IMR-90 (cell line): ENCODE data around the gene SDHB. TPM values are rescaled to one million over a fixed set of nuclear protein-coding genes. Genes with fewer than 3 reads are reported as not detected.

Source experiments
- ATAC-seq: fragments of 200-7000 bp; cut with Tn5 transposase; 2 replicates; pipeline ENCODE4 v1.9.1; 2020; ENCODE audit warnings: low read depth, mild to moderate bottlenecking, moderate library complexity
- BruUV-seq: library from RNA; stranded (reverse); fragments of 400-500 nt; replicated peaks from 2 replicates; lab custom pipeline; 2021; lab: Mats Ljungman, UMichigan
- CTCF ChIA-PET: fragments of 300-600 bp; formaldehyde crosslinking; extraction: SDS; loops from one replicate; lab custom pipeline; 2021; ENCODE audit warnings: antibody characterized with exemption; lab: Yijun Ruan, JAX
- POLR2A ChIA-PET: fragments of 300-600 bp; sonication (Branson Sonifier 250); formaldehyde crosslinking; loops from one replicate; lab custom pipeline; 2022; ENCODE audit warnings: antibody characterized with exemption; ENCODE audit not compliant: unreplicated experiment; lab: Charles Lee
- DNase-seq: peaks from one replicate; pipeline ENCODE4 v3.0.0; 2013
- H2AFZ ChIP-seq: replicated peaks from 2 replicates; pipeline ENCODE3; 2013; ENCODE audit warnings: low read length, mild to moderate bottlenecking; ENCODE audit not compliant: poor library complexity
- H2AK5ac ChIP-seq: 2 replicates; pipeline ENCODE4 v1.6.1; 2013; ENCODE audit warnings: low read depth, low read length, inconsistent platforms
- H2AK9ac ChIP-seq: replicated peaks from 2 replicates; pipeline ENCODE3; 2013; ENCODE audit warnings: mild to moderate bottlenecking, low read depth, low read length, moderate library complexity; ENCODE audit not compliant: poor library complexity
- H2BK120ac ChIP-seq: 2 replicates; pipeline ENCODE4 v1.6.1; 2013; ENCODE audit warnings: low read depth, low read length, inconsistent platforms
- H2BK15ac ChIP-seq: 3 replicates; pipeline ENCODE4 v1.6.1; 2013; ENCODE audit warnings: low read depth, low read length, inconsistent platforms
- H2BK20ac ChIP-seq: 2 replicates; pipeline ENCODE4 v1.6.1; 2013; ENCODE audit warnings: low read depth, mild to moderate bottlenecking, inconsistent platforms, low read length, moderate library complexity
- H2BK5ac ChIP-seq: 2 replicates; pipeline ENCODE4 v1.6.1; 2013; ENCODE audit warnings: mild to moderate bottlenecking, low read depth, low read length, inconsistent platforms; ENCODE audit not compliant: poor library complexity, severe bottlenecking
- H3K14ac ChIP-seq: replicated peaks from 2 replicates; pipeline ENCODE4 v1.6.1; 2013; ENCODE audit warnings: low read depth, low read length, inconsistent platforms
- H3K18ac ChIP-seq: 2 replicates; pipeline ENCODE4 v1.6.1; 2013; ENCODE audit warnings: low read depth, low read length, control low read depth
- H3K23ac ChIP-seq: 2 replicates; pipeline ENCODE4 v1.6.1; 2013; ENCODE audit warnings: low read depth, low read length, inconsistent platforms
- H3K27ac ChIP-seq: 2 replicates; pipeline ENCODE4 v1.5.1; 2013; ENCODE audit warnings: mild to moderate bottlenecking, control low read depth, low read length; ENCODE audit not compliant: insufficient read depth
- H3K27me3 ChIP-seq: 2 replicates; pipeline ENCODE4 v1.6.1; 2013; ENCODE audit warnings: low read length; ENCODE audit not compliant: control insufficient read depth, insufficient read depth
- H3K36me3 ChIP-seq: 2 replicates; pipeline ENCODE4 v1.6.1; 2013; ENCODE audit warnings: low read length, mixed read lengths; ENCODE audit not compliant: control insufficient read depth, insufficient read depth
- H3K4ac ChIP-seq: 2 replicates; pipeline ENCODE4 v1.6.1; 2013; ENCODE audit warnings: low read depth, low read length, inconsistent platforms
- H3K4me1 ChIP-seq: 2 replicates; pipeline ENCODE4 v1.6.1; 2013; ENCODE audit warnings: low read length, mixed read lengths; ENCODE audit not compliant: control insufficient read depth, insufficient read depth
- H3K4me2 ChIP-seq: 2 replicates; pipeline ENCODE4 v1.6.1; 2013; ENCODE audit warnings: low read depth, mild to moderate bottlenecking, control low read depth, low read length, moderate library complexity
- H3K4me3 ChIP-seq: 2 replicates; pipeline ENCODE4 v1.5.1; 2013; ENCODE audit warnings: low read depth, mild to moderate bottlenecking, control low read depth, low read length, moderate library complexity; ENCODE audit not compliant: insufficient read depth
- H3K56ac ChIP-seq: 2 replicates; pipeline ENCODE4 v1.6.1; 2013; ENCODE audit warnings: low read length, inconsistent platforms; ENCODE audit not compliant: insufficient read depth; ENCODE audit errors: extremely low read depth
- H3K79me1 ChIP-seq, 2 experiments: 2 replicates each; pipeline ENCODE4 v1.6.1; 2013; ENCODE audit warnings: low read length in 2 of 2, inconsistent platforms in 1 of 2, low read depth in 1 of 2
- H3K9ac ChIP-seq: 2 replicates; pipeline ENCODE4 v1.6.1; 2013; ENCODE audit warnings: low read depth, low read length, control low read depth
- H3K9me1 ChIP-seq: 2 replicates; pipeline ENCODE4 v1.6.1; 2013; ENCODE audit warnings: low read length, inconsistent platforms; ENCODE audit not compliant: insufficient read depth
- H3K9me3 ChIP-seq: 2 replicates; pipeline ENCODE4 v1.6.1; 2013; ENCODE audit warnings: low read length; ENCODE audit not compliant: control insufficient read depth, insufficient read depth
- H4K20me1 ChIP-seq: 2 replicates; pipeline ENCODE4 v1.6.1; 2013; ENCODE audit warnings: low read length, inconsistent platforms; ENCODE audit not compliant: insufficient read depth
- H4K5ac ChIP-seq: 2 replicates; pipeline ENCODE4 v1.6.1; 2013; ENCODE audit warnings: mild to moderate bottlenecking, low read depth, low read length, control low read depth
- H4K8ac ChIP-seq, 2 experiments: 2 replicates each; pipeline ENCODE4 v1.6.1; 2013; ENCODE audit warnings: low read depth in 2 of 2, low read length in 2 of 2, control low read depth in 1 of 2, inconsistent platforms in 1 of 2
- H4K91ac ChIP-seq: 2 replicates; pipeline ENCODE4 v1.6.1; 2013; ENCODE audit warnings: low read depth, low read length, inconsistent platforms; ENCODE audit not compliant: insufficient read depth
- BHLHE40 ChIP-seq: fragments of 150-350 bp; IDR thresholded peaks from 2 replicates; pipeline ENCODE4 v1.6.1; 2016; ENCODE audit warnings: mild to moderate bottlenecking, low read depth, low read length
- CEBPB ChIP-seq: IDR thresholded peaks from 2 replicates; pipeline ENCODE4 v1.6.1; 2012; ENCODE audit warnings: low read depth, low read length, improper control_type of control experiment
- ELK1 ChIP-seq: fragments of 150-350 bp; IDR thresholded peaks from 2 replicates; pipeline ENCODE4 v1.6.1; 2016; ENCODE audit warnings: low read depth, mild to moderate bottlenecking, low read length, moderate library complexity, borderline replicate concordance
- MAFK ChIP-seq: IDR thresholded peaks from 2 replicates; pipeline ENCODE4 v1.6.1; 2012; ENCODE audit warnings: low read depth, low read length, improper control_type of control experiment
- RAD21 ChIP-seq: IDR thresholded peaks from 2 replicates; pipeline ENCODE4 v1.6.1; 2012; ENCODE audit warnings: low read length, improper control_type of control experiment
- RCOR1 ChIP-seq: IDR thresholded peaks from 2 replicates; pipeline ENCODE4 v1.6.1; 2012; ENCODE audit warnings: mild to moderate bottlenecking, low read length, improper control_type of control experiment; ENCODE audit not compliant: insufficient replicate concordance
- SMC3 ChIP-seq: fragments of 150-350 bp; IDR thresholded peaks from 2 replicates; pipeline ENCODE4 v1.6.1; 2016; ENCODE audit warnings: low read depth, mild to moderate bottlenecking, antibody characterized with exemption, low read length, moderate library complexity
- whole genome bisulfite sequencing, 2 experiments: methylation state at CpG; one replicate each; pipeline versions ENCODE4 v1.1.5 to v1.1.7; 2013; ENCODE audit warnings: missing lambda C conversion rate in 2 of 2; ENCODE audit not compliant: insufficient read length in 1 of 2; ENCODE audit errors: extremely low coverage in 2 of 2; 5-methylcytosine and 5-hydroxymethylcytosine counted together
- dilution Hi-C: fragments of 300-500 bp; cut with HindIII; formaldehyde crosslinking; loops from one replicate; pipeline ENCODE4 v1.14.3; 2018; ENCODE audit warnings: low sequenced_read_pairs; ENCODE audit not compliant: unreplicated experiment
- in situ Hi-C: fragments of 300-500 bp; cut with MboI; formaldehyde crosslinking; loops from 3 replicates; pipeline ENCODE4 v1.14.3; 2019; ENCODE audit warnings: low sequenced_read_pairs, inconsistent platforms, mixed read lengths
- intact Hi-C: fragments of 100-400 bp; cut with micrococcal nuclease; formaldehyde crosslinking; loops from 2 replicates; pipeline ENCODE4 v1.10.0; 2022
- polyA plus RNA-seq, 3 experiments: library from polyadenylated mRNA; depleted of rRNA; stranded (reverse); fragments of >200 nt; gene quantifications; 2 replicates each; pipeline ENCODE4 v1.2.3, GENCODE V29; 2012; ENCODE audit warnings: low replicate concordance in 1 of 3
- total RNA-seq: library from RNA; depleted of rRNA; stranded (reverse); fragments of >200 nt; gene quantifications from 2 replicates; pipeline ENCODE4 v1.2.3, GENCODE V29; 2012
- TF ChIP-seq, protein P1 (sequence below): fragments of 150-350 bp; IDR thresholded peaks from 2 replicates; pipeline ENCODE4 v1.6.1; 2017; ENCODE audit warnings: mild to moderate bottlenecking, antibody characterized with exemption, low read length, low read depth

SDHB gene
- total and polyA plus RNA-seq, 2 of the 4 experiments (the other 2 are of a cell fraction) = 122 to 206 TPM

- Histone ChIP-seq H2AK9ac (no peak overlapping the region), H3K9ac (no peak overlapping the region), H3K56ac (no peak overlapping the region), H3K14ac (no peak overlapping the region), H4K5ac (no peak overlapping the region), H2BK15ac (no peak overlapping the region), H3K4me1 (no peaks in the 10 kb centered on the region), H3K9me1 (no peaks in the 10 kb centered on the region), H3K4me3 (no peak overlapping the region), H3K4me2 (no peak overlapping the region), H3K23ac (no peak overlapping the region), H3K79me1 (no peaks in the 10 kb centered on the region), H2BK5ac (no peak overlapping the region), H4K91ac (no peak overlapping the region), H3K18ac (no peak overlapping the region), H2AFZ (no peak overlapping the region), H2AK5ac (no peak overlapping the region), H4K20me1 (no peaks in the 10 kb centered on the region), H3K4ac (no peak overlapping the region), H2BK20ac (no peak overlapping the region), H4K8ac (no peak overlapping the region), H3K27ac (no peak overlapping the region), H2BK120ac (no peak overlapping the region), H3K36me3 (no peaks in the 10 kb centered on the region), H3K27me3 (peaks cover 31% of the 10 kb centered on the region), H3K9me3 (peaks cover 5% of the 10 kb centered on the region; the same call in 1 of the 2 replicates)
- WGBS, 2 experiments = no CpG with 5 or more reads among the region's 2 CpGs
- dilution Hi-C loops = no loop called here
- intact Hi-C loops = no loop called here
- in situ Hi-C loops = no loop called here
- no TSS peak for BruUV-seq
- POLR2A ChIA-PET = no interaction called here
- CTCF ChIA-PET = no interaction called here
- TF ChIP-seq BHLHE40 = no peak
- no peak for TF ChIP-seq CEBPB
- TF ChIP-seq ELK1 = no peak
- no peak for TF ChIP-seq RCOR1
- TF ChIP-seq MAFK = no peak
- TF ChIP-seq SMC3 = no peak
- TF ChIP-seq, protein P1, sequence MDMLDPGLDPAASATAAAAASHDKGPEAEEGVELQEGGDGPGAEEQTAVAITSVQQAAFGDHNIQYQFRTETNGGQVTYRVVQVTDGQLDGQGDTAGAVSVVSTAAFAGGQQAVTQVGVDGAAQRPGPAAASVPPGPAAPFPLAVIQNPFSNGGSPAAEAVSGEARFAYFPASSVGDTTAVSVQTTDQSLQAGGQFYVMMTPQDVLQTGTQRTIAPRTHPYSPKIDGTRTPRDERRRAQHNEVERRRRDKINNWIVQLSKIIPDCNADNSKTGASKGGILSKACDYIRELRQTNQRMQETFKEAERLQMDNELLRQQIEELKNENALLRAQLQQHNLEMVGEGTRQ = no peak
- TF ChIP-seq RAD21 = no peak
- DNase-seq (no peak), ATAC-seq (no peak)
These were observed 27.6 kb upstream of the SDHB start for GRCh38 chr1:17081439-17081838.
